GM19452 (cell line): ENCODE data around the gene BUD31.
"Not testable (repeated sequence)": the region's sequence is repeated elsewhere in the genome, so short reads cannot be mapped to it uniquely, and the experiment has no call there.

ENCODE experiments used
- ATAC-seq: cut with Tn5 transposase; IDR thresholded peaks from one replicate; pipeline ENCODE4 v1.9.1; 2021; ENCODE audit not compliant: unreplicated experiment

The BUD31 gene

DNA sequence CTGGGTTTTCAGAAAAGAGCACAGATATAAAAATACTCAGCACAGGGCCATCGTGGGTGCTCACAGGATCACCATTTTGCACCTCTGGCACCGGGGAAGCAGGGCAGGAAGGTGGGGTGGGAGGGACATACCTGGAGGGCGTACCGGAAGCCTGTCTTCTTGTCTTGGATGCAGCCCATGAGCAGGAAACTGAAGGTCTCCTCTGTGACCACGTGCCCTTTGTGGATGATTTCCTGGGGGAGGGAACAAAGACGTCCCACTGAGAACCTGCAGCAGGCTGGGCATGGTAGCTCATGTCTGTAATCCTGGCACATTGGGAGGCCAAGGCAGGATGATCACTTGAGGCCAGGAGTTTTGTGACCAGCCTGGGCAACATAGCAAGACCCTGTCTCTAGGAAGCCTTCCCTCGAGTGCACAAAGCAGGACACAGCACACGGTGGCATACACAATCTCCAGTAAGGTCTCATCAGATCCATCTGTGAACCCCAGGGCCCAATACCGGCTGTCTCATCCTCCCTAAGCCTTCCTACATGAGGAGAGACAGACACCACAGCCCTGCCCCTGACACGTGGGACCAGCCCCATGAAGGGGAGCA, 20.3 kb downstream of the BUD31 start:
- no peak for ATAC-seq

- ATAC-seq, result no peak
Measured at GRCh38 chr7:99429756-99430155, 21.0 kb downstream of the BUD31 start.

GRCh38 chr7:99431756-99432540, 23.2 kb downstream of the BUD31 start:
- ATAC-seq, result not testable (repeated sequence)

- no peak for ATAC-seq
Measured at GRCh38 chr7:99433158-99433557, 24.4 kb downstream of the BUD31 start.

- no peak for ATAC-seq
Measured at GRCh38 chr7:99437946-99438572, 29.3 kb downstream of the BUD31 start.

GRCh38 chr7:99438573-99439480, 30.1 kb downstream of the BUD31 start, which contains the start of the genes CPSF4 and PTCD1:
CPSF4 (plus strand) TSS chr7:99438943; CDS start chr7:99439083, 140 bp downstream.
PTCD1 (minus strand) TSS chr7:99438798; CDS start chr7:99435242, 3,556 bp downstream.
- ATAC-seq, result peak; percentile 90

DNA sequence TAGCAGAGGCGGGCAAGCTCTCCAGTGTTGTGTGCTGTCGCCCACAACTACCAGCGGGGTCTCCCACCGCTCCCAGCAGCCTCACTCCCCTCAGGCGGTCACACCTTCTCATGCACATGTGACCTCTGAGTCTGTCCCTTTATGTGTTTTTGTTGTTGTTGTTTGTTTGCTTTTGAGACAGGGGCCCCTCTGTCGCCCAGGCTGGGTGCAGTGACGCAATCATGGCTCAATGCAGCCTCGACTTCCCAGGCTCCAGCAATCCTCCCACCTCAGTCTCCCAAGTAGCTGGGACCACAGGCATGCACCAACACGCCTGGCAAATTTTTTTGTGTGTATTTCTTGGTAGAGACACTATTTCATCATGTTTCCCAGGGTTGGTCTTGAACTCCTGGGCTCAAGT, 31.4 kb downstream of the BUD31 start:
- ATAC-seq, result no peak

GRCh38 chr7:99446096-99446495, 37.3 kb downstream of the BUD31 start:
- ATAC-seq, result no peak

DNA sequence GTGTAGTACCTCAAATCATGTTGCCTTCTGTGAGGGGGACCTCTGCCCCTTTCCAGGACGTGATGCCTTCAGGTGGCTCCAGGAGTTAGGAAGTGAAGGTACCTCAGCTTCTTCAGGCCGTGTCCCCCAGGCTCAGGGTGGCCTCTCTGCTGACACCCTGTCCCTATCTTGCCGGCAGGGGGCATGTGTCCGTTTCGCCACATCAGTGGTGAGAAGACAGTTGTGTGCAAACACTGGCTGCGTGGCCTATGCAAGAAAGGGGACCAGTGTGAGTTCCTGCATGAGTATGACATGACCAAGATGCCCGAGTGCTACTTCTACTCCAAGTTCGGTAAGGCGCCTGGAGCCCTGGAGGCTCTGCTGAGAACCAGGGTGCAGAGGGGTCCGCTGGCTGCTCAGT, 39.2 kb downstream of the BUD31 start:
- ATAC-seq, result no peak

GRCh38 chr7:99448855-99449254, 40.1 kb downstream of the BUD31 start:
- no peak for ATAC-seq

DNA sequence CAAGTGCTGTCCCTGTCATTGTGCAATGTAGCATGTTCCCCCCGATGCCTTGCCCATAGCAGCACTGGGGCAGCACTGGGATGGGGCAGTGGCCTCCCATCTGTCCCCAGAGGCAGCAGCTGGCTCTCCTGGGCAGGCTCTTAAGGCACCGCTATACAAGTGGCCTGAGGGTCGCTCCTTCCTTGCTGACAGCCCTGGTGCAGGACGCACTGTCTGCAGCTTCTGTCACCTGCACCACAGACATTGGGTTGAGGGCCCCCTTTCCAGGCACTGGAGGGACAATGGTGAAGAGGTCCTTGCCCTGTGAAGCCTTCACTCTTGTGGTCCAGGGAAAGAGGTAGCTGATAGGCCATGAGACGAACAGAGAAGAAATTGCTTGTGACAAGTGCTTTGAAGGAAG, 40.6 kb downstream of the BUD31 start:
- ATAC-seq, result no peak

DNA sequence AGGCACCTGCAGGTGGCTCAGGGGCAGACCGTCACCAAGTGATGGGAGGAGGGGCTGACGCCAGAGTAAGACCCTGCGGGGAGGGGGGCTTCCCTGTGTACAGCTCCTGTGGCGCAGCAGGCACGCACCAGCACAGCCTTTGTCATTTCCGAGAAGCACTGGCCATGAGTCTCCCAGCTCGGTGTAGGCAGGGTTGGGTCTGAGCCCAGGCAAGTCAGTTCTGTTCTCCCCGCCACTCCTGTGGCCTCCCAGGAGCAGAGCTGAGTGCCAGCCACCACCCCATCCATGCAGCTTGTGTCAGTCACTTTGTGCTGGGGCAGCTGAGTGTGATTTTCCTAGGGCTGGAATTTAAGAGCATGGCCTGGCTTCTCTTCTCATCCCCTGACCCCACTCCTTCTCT, 43.2 kb downstream of the BUD31 start:
- ATAC-seq, result no peak

DNA sequence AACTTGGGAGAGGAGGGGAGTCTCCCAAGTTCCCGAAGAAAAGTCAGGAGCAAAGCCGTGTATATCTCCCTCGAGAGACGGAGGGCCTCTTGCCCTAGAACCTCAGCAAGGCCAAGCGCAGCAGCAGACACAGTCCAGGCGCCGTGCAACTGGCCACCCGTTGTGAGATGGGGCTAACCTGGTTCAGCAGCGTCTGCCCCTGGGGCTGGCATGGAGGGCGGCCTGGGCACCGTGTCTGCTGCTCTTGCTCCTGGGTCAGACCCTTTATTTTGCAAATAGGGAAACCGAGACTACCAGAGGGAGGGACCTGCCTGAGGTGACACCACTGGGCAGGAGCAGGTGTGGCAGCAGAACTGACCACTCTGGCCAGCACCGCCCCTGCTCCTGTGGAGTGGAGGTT, 43.8 kb downstream of the BUD31 start:
- ATAC-seq, result no peak

- ATAC-seq, result no peak
Measured at GRCh38 chr7:99453105-99453504, 44.3 kb downstream of the BUD31 start.

DNA sequence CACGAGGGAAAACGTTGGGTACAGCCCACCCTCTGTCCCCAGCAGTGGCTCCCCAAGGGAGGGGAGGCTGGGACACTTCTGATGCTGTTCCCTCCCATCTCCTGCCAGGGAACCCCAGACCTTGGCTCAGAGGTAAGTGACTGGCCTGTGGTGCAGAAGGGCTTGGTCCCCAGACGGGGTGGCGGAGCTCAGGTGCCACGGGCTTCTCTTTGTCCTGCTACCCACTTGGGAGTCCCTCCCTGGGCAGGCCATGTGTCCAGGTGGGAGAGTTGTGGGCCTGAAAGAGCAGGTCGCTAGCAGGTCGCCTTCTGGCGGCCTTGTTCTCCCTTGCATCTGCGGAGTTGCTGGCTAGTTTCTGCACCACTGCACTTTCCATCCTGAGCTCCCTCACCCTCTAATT, 47.1 kb downstream of the BUD31 start:
- no peak for ATAC-seq

GRCh38 chr7:99456288-99456687, 47.5 kb downstream of the BUD31 start:
- no peak for ATAC-seq

GRCh38 chr7:99457050-99457649, 48.4 kb downstream of the BUD31 start:
- no peak for ATAC-seq

DNA sequence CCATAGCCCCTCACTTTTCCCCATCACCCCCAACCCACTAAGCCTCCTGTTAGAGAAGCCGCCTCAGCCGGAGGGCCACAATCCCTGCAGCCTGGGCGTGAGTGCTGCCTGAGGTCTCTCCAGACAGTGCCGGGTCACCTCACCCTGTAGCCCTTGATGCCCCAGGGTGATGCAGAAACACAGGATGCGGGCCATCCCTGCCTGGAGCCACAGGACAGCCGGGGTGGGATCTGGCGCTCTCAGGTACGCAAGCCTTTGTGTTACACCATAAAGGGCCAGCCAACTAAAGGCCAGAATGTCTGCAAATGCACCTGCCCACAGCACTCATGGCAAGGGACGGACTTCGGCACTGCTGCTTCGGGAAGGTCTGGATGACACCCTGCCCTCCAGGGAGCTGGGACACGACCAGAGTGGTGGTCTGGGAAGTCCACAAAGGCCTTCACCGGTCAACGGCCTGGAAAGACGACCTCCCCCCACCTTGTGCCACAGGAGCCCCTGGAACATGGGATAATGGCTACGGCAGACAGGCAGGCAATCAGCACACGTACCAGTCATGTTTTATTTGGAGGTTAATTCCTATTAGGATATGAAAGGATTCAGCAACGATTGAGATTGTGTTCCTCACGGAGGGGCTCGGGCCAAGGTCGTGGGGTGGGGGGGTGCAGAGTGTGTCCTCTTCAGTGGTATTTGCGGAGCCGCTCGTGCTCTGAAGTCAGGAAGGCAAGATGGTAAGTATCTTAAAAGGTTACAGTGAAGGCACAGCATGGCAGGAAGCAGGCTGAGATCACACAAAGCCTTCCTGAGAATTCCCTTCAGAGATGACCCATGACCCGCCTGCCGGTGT, 49.1 kb downstream of the BUD31 start:
- no peak for ATAC-seq

GRCh38 chr7:99459087-99459486, 50.3 kb downstream of the BUD31 start:
- no peak for ATAC-seq

DNA sequence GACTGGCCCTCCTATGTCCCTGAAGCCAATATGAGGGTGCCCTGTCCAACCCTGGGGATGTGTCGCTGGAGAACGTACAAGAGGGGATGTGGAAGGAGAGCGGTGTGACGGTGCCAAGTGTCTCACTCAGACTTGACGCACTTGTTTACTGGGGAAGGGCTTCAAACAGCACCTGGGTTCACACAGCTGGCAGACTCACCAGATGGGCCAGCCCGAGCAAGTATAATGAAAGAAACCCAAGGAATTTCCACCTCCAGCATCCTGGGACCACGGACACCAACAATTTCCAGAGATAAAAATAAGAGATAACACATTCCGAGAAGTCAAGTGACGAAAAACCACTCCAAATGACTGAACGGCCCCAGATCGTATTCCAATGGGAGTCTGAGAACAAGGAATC, 51.9 kb downstream of the BUD31 start:
- ATAC-seq, result no peak
